Effector memory CD4-positive, alpha-beta T cell (primary cell): Measurements from ENCODE around the gene KRTAP9-8.
"Not testable (repeated sequence)": the region's sequence is repeated elsewhere in the genome, so short reads cannot be mapped to it uniquely, and the experiment has no call there.

ENCODE experiments used
- DNase-seq, 3 donors: peaks; one replicate each; pipeline ENCODE4 v3.0.0-alpha.2; 2020
- H3K27ac ChIP-seq: 2 replicates; pipeline ENCODE4 v1.7.0; 2013; ENCODE audit warnings: mild to moderate bottlenecking, low read length, moderate library complexity; ENCODE audit not compliant: insufficient read depth, poor library complexity, severe bottlenecking
- H3K27me3 ChIP-seq: replicated peaks from 2 replicates; pipeline ENCODE4 v1.7.0; 2013; ENCODE audit warnings: mild to moderate bottlenecking, low read length; ENCODE audit not compliant: insufficient read depth, control insufficient read depth, poor library complexity, severe bottlenecking
- H3K36me3 ChIP-seq: 2 replicates; pipeline ENCODE4 v1.7.0; 2013; ENCODE audit warnings: mild to moderate bottlenecking, low read length, moderate library complexity; ENCODE audit not compliant: control insufficient read depth, insufficient read depth
- H3K4me1 ChIP-seq: 2 replicates; pipeline ENCODE4 v1.7.0; 2013; ENCODE audit warnings: low read length, mild to moderate bottlenecking; ENCODE audit not compliant: control insufficient read depth, insufficient read depth, poor library complexity, severe bottlenecking
- H3K4me3 ChIP-seq: 2 replicates; pipeline ENCODE4 v1.7.0; 2013; ENCODE audit warnings: low read length, low read depth, mild to moderate bottlenecking; ENCODE audit not compliant: insufficient read depth, poor library complexity, severe bottlenecking
- H3K9me3 ChIP-seq: 2 replicates; pipeline ENCODE4 v1.7.0; 2013; ENCODE audit warnings: mild to moderate bottlenecking, low read length, moderate library complexity; ENCODE audit not compliant: control insufficient read depth
- total RNA-seq, 3 donors: gene quantifications; one replicate each; lab custom pipeline; 2026; lab: John Stamatoyannopoulos, UW

KRTAP9-8 gene
- 0 reads per million in 3 donors for total RNA-seq

- H3K4me3 ChIP-seq, H3K4me1 ChIP-seq, H3K27ac ChIP-seq, DNase-seq, H3K36me3 ChIP-seq, H3K9me3 ChIP-seq, H3K27me3 ChIP-seq: not testable (repeated sequence)
These were observed at the start of gene KRTAP9-8 for GRCh38 chr17:41237949-41238437. Gene KRTAP9-8 (plus strand): TSS chr17:41237999. CDS start chr17:41238052, 53 bp downstream.

- H3K4me1 ChIP-seq, DNase-seq, H3K27ac ChIP-seq: not testable (repeated sequence)
These were observed 47.9 kb upstream of the KRTAP9-8 start, which contains the start of gene KRTAP9-1 for GRCh38 chr17:41189837-41190318. Gene KRTAP9-1 (plus strand): TSS chr17:41189887. CDS start chr17:41189887, 0 bp downstream.

GRCh38 chr17:41190328-41190727, 47.5 kb upstream of the KRTAP9-8 start:
- Histone ChIP-seq H3K4me1 (no peaks in the 10 kb centered on the region), H3K4me3 (no peak overlapping the region), H3K36me3 (no peaks in the 10 kb centered on the region), H3K27ac (no peak overlapping the region), H3K9me3 (no peaks in the 10 kb centered on the region), H3K27me3 (no peaks in the 10 kb centered on the region)
- no peak for DNase-seq

More at GRCh38 chr17:41189837-41190318, 47.9 kb upstream of the KRTAP9-8 start, which contains the start of gene KRTAP9-1:
- H3K27me3 ChIP-seq, H3K4me3 ChIP-seq, H3K36me3 ChIP-seq, H3K9me3 ChIP-seq: not testable (repeated sequence)

GRCh38 chr17:41196068-41196467, 41.7 kb upstream of the KRTAP9-8 start:
- Histone ChIP-seq H3K4me1 (no peaks in the 10 kb centered on the region), H3K4me3 (no peak overlapping the region), H3K27me3 (no peaks in the 10 kb centered on the region)

GRCh38 chr17:41199421-41200078, 38.2 kb upstream of the KRTAP9-8 start:
- H3K4me1 ChIP-seq = no peaks in the 10 kb centered on the region
- DNase-seq = no peak
- H3K4me3 ChIP-seq = no peak overlapping the region
- H3K9me3 ChIP-seq = no peaks in the 10 kb centered on the region
- H3K36me3 ChIP-seq = no peaks in the 10 kb centered on the region
- no peak overlapping the region for H3K27ac ChIP-seq
- no peaks in the 10 kb centered on the region for H3K27me3 ChIP-seq

More at GRCh38 chr17:41196068-41196467, 41.7 kb upstream of the KRTAP9-8 start:
- no peak overlapping the region for H3K27ac ChIP-seq
- H3K36me3 ChIP-seq = no peaks in the 10 kb centered on the region
- no peaks in the 10 kb centered on the region for H3K9me3 ChIP-seq
- no peak for DNase-seq

- Histone ChIP-seq H3K36me3 (no peaks in the 10 kb centered on the region), H3K9me3 (no peaks in the 10 kb centered on the region), H3K4me3 (no peak overlapping the region), H3K4me1 (no peaks in the 10 kb centered on the region), H3K27me3 (no peaks in the 10 kb centered on the region), H3K27ac (no peak overlapping the region)
- no peak for DNase-seq
These were observed 25.8 kb upstream of the KRTAP9-8 start for GRCh38 chr17:41211845-41212466.

GRCh38 chr17:41212524-41213169, 25.2 kb upstream of the KRTAP9-8 start:
- no peak for DNase-seq
- Histone ChIP-seq H3K4me3 (no peak overlapping the region), H3K9me3 (no peaks in the 10 kb centered on the region), H3K4me1 (no peaks in the 10 kb centered on the region), H3K27me3 (no peaks in the 10 kb centered on the region), H3K36me3 (no peaks in the 10 kb centered on the region), H3K27ac (no peak overlapping the region)

- Histone ChIP-seq H3K4me1 (no peaks in the 10 kb centered on the region), H3K27me3 (no peaks in the 10 kb centered on the region), H3K9me3 (no peaks in the 10 kb centered on the region), H3K4me3 (no peak overlapping the region), H3K36me3 (no peaks in the 10 kb centered on the region), H3K27ac (no peak overlapping the region)
- DNase-seq = no peak
These were observed 22.1 kb upstream of the KRTAP9-8 start for GRCh38 chr17:41215681-41216080.

GRCh38 chr17:41223821-41224220, 14.0 kb upstream of the KRTAP9-8 start:
- Histone ChIP-seq H3K4me1 (no peaks in the 10 kb centered on the region), H3K9me3 (no peaks in the 10 kb centered on the region), H3K36me3 (no peaks in the 10 kb centered on the region), H3K27me3 (no peaks in the 10 kb centered on the region), H3K4me3 (no peak overlapping the region), H3K27ac (no peak overlapping the region)
- DNase-seq = no peak

GRCh38 chr17:41226051-41226450, 11.7 kb upstream of the KRTAP9-8 start:
- Histone ChIP-seq H3K9me3 (no peaks in the 10 kb centered on the region), H3K27me3 (no peaks in the 10 kb centered on the region), H3K27ac (no peak overlapping the region), H3K4me3 (no peak overlapping the region), H3K36me3 (no peaks in the 10 kb centered on the region), H3K4me1 (no peaks in the 10 kb centered on the region)
- DNase-seq = no peak
